Endothelial cell of umbilical vein (primary cell): Measurements from ENCODE around the gene MISP. TPM values are rescaled to one million over a fixed set of nuclear protein-coding genes. Genes with fewer than 3 reads are reported as not detected.

Experiments
- BruUV-seq: library from RNA; stranded (reverse); fragments of 400-500 nt; replicated peaks from 2 replicates; lab custom pipeline; 2021; lab: Mats Ljungman, UMichigan
- CTCF ChIA-PET: fragments of 300-600, 350-600 bp; sonication (Branson Sonifier 250); formaldehyde crosslinking; loops from one replicate; lab custom pipeline; 2021; ENCODE audit warnings: antibody characterized with exemption, inconsistent platforms; lab: Charles Lee
- POLR2A ChIA-PET: fragments of 300-600, 350-600 bp; sonication (Branson Sonifier 250); formaldehyde crosslinking; loops from one replicate; lab custom pipeline; 2021; ENCODE audit warnings: antibody characterized with exemption, inconsistent platforms; lab: Charles Lee
- DNase-seq: peaks from one replicate; pipeline ENCODE4 v3.0.0-alpha.2; 2011; ENCODE audit warnings: low read depth, low spot score
- FAIRE-seq: peaks from 2 replicates; lab custom pipeline; 2011; peaks lifted over from hg19 to GRCh38; lab: Jason Lieb, UNC
- H2AFZ ChIP-seq: 2 replicates; pipeline ENCODE4 v1.6.0; 2012; ENCODE audit warnings: low read depth, low read length, control low read depth, inconsistent platforms
- H3K27ac ChIP-seq: 2 replicates; pipeline ENCODE4 v1.5.1; 2011; ENCODE audit warnings: low read depth, mild to moderate bottlenecking, control low read depth, low read length, moderate library complexity; ENCODE audit not compliant: insufficient read depth
- H3K27me3 ChIP-seq, 2 experiments: 2 replicates each; pipeline versions ENCODE4 v1.6.0 to v1.6.1; 2011; ENCODE audit warnings: low read length in 2 of 2, mixed read lengths in 1 of 2; ENCODE audit not compliant: control insufficient read depth in 2 of 2, insufficient read depth in 2 of 2
- H3K36me3 ChIP-seq, 2 experiments: 2 replicates in 1 of 2; 3 replicates in 1 of 2; pipeline ENCODE4 v1.5.1; 2011; ENCODE audit warnings: low read length in 2 of 2, mild to moderate bottlenecking in 1 of 2, moderate library complexity in 1 of 2; ENCODE audit not compliant: control insufficient read depth in 2 of 2, insufficient read depth in 2 of 2; ENCODE audit errors: extremely low read depth in 1 of 2
- H3K4me1 ChIP-seq: 3 replicates; pipeline ENCODE4 v1.5.1; 2011; ENCODE audit warnings: mild to moderate bottlenecking, low read length; ENCODE audit not compliant: control insufficient read depth, insufficient read depth; ENCODE audit errors: extremely low read depth
- H3K4me2 ChIP-seq: 2 replicates; pipeline ENCODE4 v1.6.1; 2011; ENCODE audit warnings: low read length, control low read depth, mixed read lengths; ENCODE audit not compliant: insufficient read depth
- H3K4me3 ChIP-seq, 3 experiments: fragments of 200-600 bp in 1 of 3; sonication (generic), shearing (Covaris generic) in 1 of 3; replicated peaks in 1 of 3; 2 replicates each; pipeline ENCODE4 v1.5.1; 2011 to 2016; ENCODE audit warnings: control low read depth in 3 of 3, low read length in 3 of 3, mild to moderate bottlenecking in 2 of 3, inconsistent platforms in 1 of 3, low read depth in 1 of 3, moderate library complexity in 1 of 3; ENCODE audit not compliant: insufficient read depth in 1 of 3
- H3K79me2 ChIP-seq: 2 replicates; pipeline ENCODE4 v1.6.0; 2012; ENCODE audit warnings: low read length, inconsistent platforms; ENCODE audit not compliant: control insufficient read depth, insufficient read depth
- H3K9ac ChIP-seq: replicated peaks from 2 replicates; pipeline ENCODE3; 2011; ENCODE audit warnings: low read length, control low read depth; ENCODE audit not compliant: insufficient read depth; ENCODE audit errors: extremely low read depth
- H3K9me1 ChIP-seq: replicated peaks from 3 replicates; pipeline ENCODE4 v1.6.0; 2011; ENCODE audit warnings: mild to moderate bottlenecking, low read length; ENCODE audit not compliant: control insufficient read depth, insufficient read depth; ENCODE audit errors: extremely low read depth
- H3K9me3 ChIP-seq: replicated peaks from 2 replicates; pipeline ENCODE4 v1.5.1; 2012; ENCODE audit warnings: low read length, inconsistent platforms; ENCODE audit not compliant: control insufficient read depth, insufficient read depth
- H4K20me1 ChIP-seq: replicated peaks from 2 replicates; pipeline ENCODE3; 2011; ENCODE audit warnings: mild to moderate bottlenecking, low read length; ENCODE audit not compliant: control insufficient read depth, insufficient read depth; ENCODE audit errors: extremely low read depth
- CTCF ChIP-seq, 2 donors: IDR thresholded peaks; 1 replicate in 1 of 2; 2 replicates in 1 of 2; pipeline ENCODE4 v1.5.1; 2011; ENCODE audit warnings: low read length in 2 of 2, mild to moderate bottlenecking in 2 of 2, moderate library complexity in 2 of 2, control low read depth in 1 of 2, inconsistent platforms in 1 of 2, low read depth in 1 of 2; ENCODE audit not compliant: insufficient read depth in 1 of 2; ENCODE audit errors: extremely low read depth in 1 of 2
- EZH2 ChIP-seq: IDR thresholded peaks from 2 replicates; pipeline ENCODE4 v1.6.1; 2012; ENCODE audit warnings: borderline replicate concordance, low read depth, mild to moderate bottlenecking, moderate library complexity, low read length, inconsistent platforms; ENCODE audit not compliant: severe bottlenecking
- FOS ChIP-seq: IDR thresholded peaks from 2 replicates; pipeline ENCODE4 v1.6.1; 2011; ENCODE audit warnings: mild to moderate bottlenecking, low read length, moderate library complexity, borderline replicate concordance; ENCODE audit not compliant: insufficient read depth
- GATA2 ChIP-seq: IDR thresholded peaks from 2 replicates; pipeline ENCODE4 v1.7.0; 2011; ENCODE audit warnings: low read depth, mild to moderate bottlenecking, moderate library complexity, mixed read lengths, low read length; ENCODE audit not compliant: insufficient read length, insufficient read depth
- JUN ChIP-seq: IDR thresholded peaks from 2 replicates; pipeline ENCODE4 v1.6.1; 2011; ENCODE audit warnings: borderline replicate concordance, low read depth; ENCODE audit not compliant: insufficient read length, insufficient read depth
- MAX ChIP-seq: IDR thresholded peaks from 2 replicates; pipeline ENCODE4 v1.6.1; 2011; ENCODE audit not compliant: insufficient read depth, insufficient read length
- MYC ChIP-seq: IDR thresholded peaks from one replicate; pipeline ENCODE4 v1.6.1; 2011; ENCODE audit warnings: mild to moderate bottlenecking, low read depth, low read length
- POLR2A ChIP-seq: IDR thresholded peaks from 2 replicates; pipeline ENCODE4 v1.6.1; 2012; ENCODE audit warnings: low read depth, mild to moderate bottlenecking, control low read depth, low read length
- POLR2AphosphoS5 ChIP-seq: IDR thresholded peaks from 2 replicates; pipeline ENCODE4 v1.6.1; 2012; ENCODE audit warnings: low read depth, mild to moderate bottlenecking, control low read depth, low read length, moderate library complexity; ENCODE audit not compliant: insufficient read depth
- dilution Hi-C: fragments of 300-500 bp; cut with MboI; formaldehyde crosslinking; loops from one replicate; pipeline ENCODE4 v1.15.0; 2019; ENCODE audit warnings: low sequenced_read_pairs; ENCODE audit not compliant: extremely low pct_ligation_motif_present
- intact Hi-C: fragments of 100-400 bp; cut with micrococcal nuclease; formaldehyde crosslinking; loops from one replicate; pipeline ENCODE4 v1.10.0; 2022
- polyA plus RNA-seq, 4 experiments: library from polyadenylated mRNA; depleted of rRNA in 3 of 4; stranded (reverse) in 3 of 4; unstranded in 1 of 4; fragments of >200 nt; gene quantifications; 2 replicates each; pipeline versions ENCODE4 v1.2.1 to v1.2.3, GENCODE V29; 2011 to 2012; ENCODE audit warnings: missing spikeins in 1 of 4
- total RNA-seq: library from RNA; stranded (reverse); gene quantifications from 2 replicates; pipeline ENCODE4 v1.2.3, GENCODE V29; 2021

Gene MISP
- total and polyA plus RNA-seq, 2 donors (not counting 3 experiments of a cell fraction or from before 2014, with no cell fraction given), result not detected

GRCh38 chr19:703329-703650 lies 47.6 kb upstream of the MISP start:
- Histone ChIP-seq H3K9ac (no peak overlapping the region), H4K20me1 (no peaks in the 10 kb centered on the region), H3K79me2 (no peaks in the 10 kb centered on the region), H3K27me3 (peaks cover 0 to 3% of the 10 kb centered on the region in 2 experiments), H3K36me3 (no peaks in the 10 kb centered on the region), H3K9me1 (no peaks in the 10 kb centered on the region), H3K4me1 (peaks cover 1% of the 10 kb centered on the region), H3K4me3 (no peak overlapping the region), H3K4me2 (no peak overlapping the region), H2AFZ (peak overlapping the region; percentile 64), H3K9me3 (no peaks in the 10 kb centered on the region), H3K27ac (no peak overlapping the region)
- no peak for TF ChIP-seq GATA2
- no peak for TF ChIP-seq FOS
- no peak for TF ChIP-seq JUN
- TF ChIP-seq EZH2, result no peak
- TF ChIP-seq POLR2AphosphoS5, result no peak
- no peak for TF ChIP-seq CTCF (IDR thresholded peaks at IDR 0.05; ENCODE audit: extremely low read depth in 1 of 2, insufficient read depth in 1 of 2, low read depth in 1 of 2, low read length in 2 of 2)
- no peak for TF ChIP-seq MAX
- no peak for TF ChIP-seq POLR2A
- no peak for TF ChIP-seq MYC
- BruUV-seq, result no TSS peak
- dilution Hi-C loops, result no loop called here
- ChIA-PET CTCF (interaction anchor here (1.0 to 1.4 kb wide), 3 partner anchors 22 to 31 kb away, joined by 5 to 7 read pairs (median 6); no protein-coding TSS in a partner anchor), POLR2A (no interaction called here)
- intact Hi-C loops, result loop anchor here (1.0 kb wide), 1 partner anchor 23 kb away; no protein-coding TSS in a partner anchor
- FAIRE-seq (no peak), DNase-seq (no peak)
